H1 (cell line): ENCODE measurements around the gene GCLC. TPM values are rescaled to one million over a fixed set of nuclear protein-coding genes. Genes with fewer than 3 reads are reported as not detected.

Experiments
- CTCF ChIA-PET: fragments of 300-600 bp; sonication (Branson Sonifier 250); formaldehyde crosslinking; loops from one replicate; lab custom pipeline; 2021; ENCODE audit not compliant: partially characterized antibody; lab: Charles Lee
- POLR2A ChIA-PET: fragments of 300-600 bp; sonication (Branson Sonifier 250); formaldehyde crosslinking; loops from one replicate; lab custom pipeline; 2021; ENCODE audit warnings: inconsistent platforms; ENCODE audit not compliant: partially characterized antibody; lab: Charles Lee
- DNase-seq, 2 experiments: peaks; one replicate each; pipeline versions ENCODE4 v3.0.0 to v3.0.0-alpha.2; 2010 to 2022; ENCODE audit warnings: low spot score in 2 of 2, low read depth in 1 of 2, mixed read lengths in 1 of 2
- FAIRE-seq: peaks from 2 replicates; lab custom pipeline; 2011; peaks lifted over from hg19 to GRCh38; lab: Jason Lieb, UNC
- H2AFZ ChIP-seq: 2 replicates; pipeline ENCODE4 v1.8.1; 2012; ENCODE audit warnings: low read length, inconsistent platforms
- H2AK5ac ChIP-seq: 2 replicates; pipeline ENCODE4 v1.6.1; 2013; ENCODE audit warnings: low read depth, low read length
- H2BK120ac ChIP-seq: replicated peaks from 2 replicates; pipeline ENCODE3; 2013; ENCODE audit warnings: low read depth, low read length, inconsistent platforms
- H2BK12ac ChIP-seq: 2 replicates; pipeline ENCODE4 v1.6.1; 2013; ENCODE audit warnings: low read depth, low read length
- H2BK15ac ChIP-seq: 2 replicates; pipeline ENCODE4 v1.6.1; 2013; ENCODE audit warnings: low read length
- H2BK20ac ChIP-seq: 2 replicates; pipeline ENCODE4 v1.6.1; 2013; ENCODE audit warnings: low read length
- H2BK5ac ChIP-seq: 2 replicates; pipeline ENCODE4 v1.6.1; 2013; ENCODE audit warnings: low read depth, low read length
- H3K14ac ChIP-seq: 2 replicates; pipeline ENCODE4 v1.6.1; 2013; ENCODE audit warnings: inconsistent platforms; ENCODE audit not compliant: insufficient read length
- H3K18ac ChIP-seq: 2 replicates; pipeline ENCODE4 v1.6.1; 2013; ENCODE audit warnings: low read length; ENCODE audit errors: extremely low read depth
- H3K23ac ChIP-seq: 2 replicates; pipeline ENCODE4 v1.6.1; 2013; ENCODE audit warnings: inconsistent platforms; ENCODE audit not compliant: insufficient read length
- H3K23me2 ChIP-seq: 2 replicates; pipeline ENCODE4 v1.6.1; 2013; ENCODE audit warnings: low read depth, low read length
- H3K27ac ChIP-seq: 2 replicates; pipeline ENCODE4 v1.6.1; 2011; ENCODE audit warnings: low read depth, low read length, inconsistent platforms
- H3K27me3 ChIP-seq, 4 experiments: replicated peaks in 1 of 4; 1 replicate in 1 of 4; 2 replicates in 3 of 4; pipeline versions ENCODE4 v1.6.1 to v1.8.1; 2011 to 2013; ENCODE audit warnings: low read length in 3 of 4, mild to moderate bottlenecking in 3 of 4, inconsistent platforms in 2 of 4, mixed read lengths in 2 of 4, moderate library complexity in 1 of 4; ENCODE audit not compliant: control insufficient read depth in 3 of 4, insufficient read depth in 3 of 4; ENCODE audit errors: extremely low read depth in 1 of 4
- H3K36me3 ChIP-seq, 4 experiments: 2 replicates each; pipeline versions ENCODE4 v1.6.1 to v1.8.1; 2011 to 2013; ENCODE audit warnings: mild to moderate bottlenecking in 4 of 4, low read length in 3 of 4, moderate library complexity in 2 of 4, control low read depth in 1 of 4, inconsistent platforms in 1 of 4; ENCODE audit not compliant: insufficient read depth in 4 of 4, control insufficient read depth in 2 of 4
- H3K4ac ChIP-seq: replicated peaks from 2 replicates; pipeline ENCODE3; 2013; ENCODE audit warnings: low read length, low read depth, mixed read lengths, inconsistent platforms; ENCODE audit not compliant: insufficient read length
- H3K4me1 ChIP-seq, 4 experiments: replicated peaks in 1 of 4; 1 replicate in 1 of 4; 2 replicates in 3 of 4; pipeline versions ENCODE4 v1.6.1 to v1.8.1; 2011 to 2013; ENCODE audit warnings: low read length in 3 of 4, inconsistent platforms in 2 of 4, mixed read lengths in 1 of 4; ENCODE audit not compliant: insufficient read depth in 4 of 4, control insufficient read depth in 3 of 4
- H3K4me2 ChIP-seq, 2 experiments: 2 replicates each; pipeline versions ENCODE4 v1.6.1 to v1.8.1; 2011 to 2013; ENCODE audit warnings: low read depth in 2 of 2, low read length in 2 of 2, control low read depth in 1 of 2, inconsistent platforms in 1 of 2, mild to moderate bottlenecking in 1 of 2; ENCODE audit not compliant: insufficient read depth in 1 of 2
- H3K4me3 ChIP-seq, 4 experiments: fragments of 200-600, 300-600 bp in 1 of 4; sonication (generic), shearing (Covaris generic), sonication (Bioruptor Twin) in 1 of 4; 2 replicates each; pipeline versions ENCODE4 v1.5.1 to v1.8.1; 2011 to 2016; ENCODE audit warnings: low read length in 4 of 4, low read depth in 3 of 4, control low read depth in 2 of 4, inconsistent platforms in 2 of 4, mild to moderate bottlenecking in 2 of 4, mixed read lengths in 1 of 4, moderate library complexity in 1 of 4; ENCODE audit not compliant: insufficient read depth in 2 of 4; ENCODE audit errors: extremely low read depth in 1 of 4
- H3K56ac ChIP-seq: replicated peaks from 2 replicates; pipeline ENCODE3; 2013; ENCODE audit warnings: low read depth, mild to moderate bottlenecking, mixed read lengths, low read length, inconsistent platforms; ENCODE audit not compliant: insufficient read length
- H3K79me1 ChIP-seq: 2 replicates; pipeline ENCODE4 v1.6.1; 2013; ENCODE audit warnings: low read depth, low read length, control low read depth
- H3K79me2 ChIP-seq, 2 experiments: 2 replicates each; pipeline versions ENCODE4 v1.6.1 to v1.8.1; 2012 to 2013; ENCODE audit warnings: low read length in 2 of 2, mild to moderate bottlenecking in 2 of 2, inconsistent platforms in 1 of 2; ENCODE audit not compliant: insufficient read depth in 2 of 2, control insufficient read depth in 1 of 2
- H3K9ac ChIP-seq, 4 experiments: replicated peaks in 1 of 4; 1 replicate in 1 of 4; 2 replicates in 3 of 4; pipeline versions ENCODE4 v1.6.1 to v1.8.1; 2011 to 2013; ENCODE audit warnings: low read depth in 3 of 4, low read length in 3 of 4, control low read depth in 2 of 4, mild to moderate bottlenecking in 2 of 4, moderate library complexity in 2 of 4, inconsistent platforms in 1 of 4; ENCODE audit errors: extremely low read depth in 1 of 4
- H3K9me3 ChIP-seq, 2 experiments: 2 replicates each; pipeline versions ENCODE4 v1.6.1 to v1.8.1; 2012 to 2013; ENCODE audit warnings: mild to moderate bottlenecking in 2 of 2, moderate library complexity in 2 of 2, control low read depth in 1 of 2, inconsistent platforms in 1 of 2, low read depth in 1 of 2, low read length in 1 of 2, mixed read lengths in 1 of 2; ENCODE audit not compliant: insufficient read depth in 2 of 2
- H4K20me1 ChIP-seq, 2 experiments: replicated peaks in 1 of 2; 2 replicates each; pipeline versions ENCODE3 to v1.8.1; 2011 to 2013; ENCODE audit warnings: inconsistent platforms in 2 of 2, low read length in 2 of 2, mild to moderate bottlenecking in 1 of 2; ENCODE audit not compliant: insufficient read depth in 2 of 2, control insufficient read depth in 1 of 2
- H4K5ac ChIP-seq: 2 replicates; pipeline ENCODE4 v1.6.1; 2013; ENCODE audit warnings: low read length, low read depth, mixed read lengths, inconsistent platforms; ENCODE audit not compliant: insufficient read length
- H4K8ac ChIP-seq: 2 replicates; pipeline ENCODE4 v1.8.0; 2013; ENCODE audit warnings: mild to moderate bottlenecking, moderate library complexity, low read length, inconsistent platforms; ENCODE audit not compliant: insufficient read depth; ENCODE audit errors: extremely low read depth
- H4K91ac ChIP-seq: replicated peaks from 2 replicates; pipeline ENCODE3; 2013; ENCODE audit warnings: low read length, mixed read lengths, inconsistent platforms; ENCODE audit not compliant: insufficient read length
- POLR2A ChIP-seq, 2 experiments: IDR thresholded peaks; 1 replicate in 1 of 2; 2 replicates in 1 of 2; pipeline ENCODE4 v1.6.1; 2011; ENCODE audit warnings: low read depth in 2 of 2, low read length in 2 of 2, mild to moderate bottlenecking in 2 of 2; ENCODE audit errors: control extremely low read depth in 1 of 2
- WGBS, 2 experiments: shearing (Covaris generic) in 1 of 2; methylation state at CpG; one replicate each; pipeline versions ENCODE4 v1.1.6 to v1.1.7; 2013 to 2015; ENCODE audit warnings: low lambda C conversion rate in 2 of 2, mixed read lengths in 2 of 2, inconsistent platforms in 1 of 2, low coverage in 1 of 2, missing lambda C conversion rate in 1 of 2; ENCODE audit not compliant: insufficient replicate concordance in 2 of 2, insufficient coverage in 1 of 2, insufficient read length in 1 of 2; ENCODE audit errors: extremely low coverage in 1 of 2, missing lambda C conversion rate in 1 of 2; 5-methylcytosine and 5-hydroxymethylcytosine counted together
- polyA plus RNA-seq, 7 experiments: library from polyadenylated mRNA; depleted of rRNA in 3 of 7; stranded (reverse) in 5 of 7; unstranded in 2 of 7; fragments of >200 nt in 5 of 7; fragments of 200-250 nt in 2 of 7; gene quantifications; 1 replicate in 5 of 7; 2 replicates in 1 of 7; 4 replicates in 1 of 7; pipeline versions ENCODE4 v1.2.1 to v1.2.3, GENCODE V29; 2011 to 2013; ENCODE audit warnings: missing spikeins in 2 of 7, mixed read lengths in 2 of 7
- total RNA-seq: library from RNA; stranded (reverse); fragmentation: NEBNext Ultra II Directional; extraction: Animal tissue kit (Norgen Biotek cat#: 25700); gene quantifications from 2 replicates; pipeline ENCODE4 v1.2.1, GENCODE V29; 2021

Gene GCLC
- total and polyA plus RNA-seq, 2 of the 8 experiments (the other 6 are each of a cell fraction or from before 2014, with no cell fraction given) = 15.8 to 54.0 TPM

DNA sequence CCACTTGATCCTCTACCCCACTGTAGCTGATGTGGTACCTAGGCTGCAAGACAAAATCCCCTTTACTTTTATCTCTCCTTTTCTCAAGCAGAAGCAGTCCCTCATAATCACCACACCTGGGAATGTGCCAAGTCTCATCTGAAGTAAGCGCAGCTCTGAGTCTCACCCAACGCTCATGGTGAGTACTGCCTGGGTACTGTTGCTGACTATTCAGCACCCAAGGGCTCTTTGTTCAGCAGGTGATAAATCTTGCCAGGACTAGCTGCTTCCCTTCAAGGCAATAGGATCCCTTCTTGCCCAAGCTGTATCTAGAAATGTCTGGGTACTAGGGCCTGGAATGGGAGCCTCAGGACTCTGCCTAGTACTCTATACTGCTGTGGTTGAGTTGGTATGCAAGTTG is 70.9 kb downstream of the GCLC start:
- no peak overlapping the region for H2BK120ac ChIP-seq
- H2BK5ac ChIP-seq = no peak overlapping the region
- no peak overlapping the region for H4K5ac ChIP-seq
- H2AFZ ChIP-seq = no peak overlapping the region
- no peaks in the 10 kb centered on the region for H3K27me3 ChIP-seq
- H4K8ac ChIP-seq = no peak overlapping the region
- H3K9ac ChIP-seq = no peak overlapping the region
- no peak overlapping the region for H4K91ac ChIP-seq
- H3K9me3 ChIP-seq = no peaks in the 10 kb centered on the region
- WGBS, 2 experiments = 86% methylated on average over 2 of the region's 2 CpGs; no CpG with 5 or more reads in 1 of the 2 experiments
- TF ChIP-seq POLR2A (IDR thresholded peaks at IDR 0.05; ENCODE audit: control extremely low read depth in 1 of 2, low read depth in 2 of 2, low read length in 2 of 2) = no peak
- H4K20me1 ChIP-seq = no peaks in the 10 kb centered on the region
- DNase-seq (no peak), FAIRE-seq (no peak)
- no peaks in the 10 kb centered on the region for H3K79me2 ChIP-seq
- no peak overlapping the region for H3K56ac ChIP-seq
- H3K23ac ChIP-seq = no peak overlapping the region
- no peaks in the 10 kb centered on the region for H3K79me1 ChIP-seq
- no peak overlapping the region for H3K18ac ChIP-seq
- H3K4me3 ChIP-seq = no peak overlapping the region
- H3K27ac ChIP-seq = no peak overlapping the region
- CTCF ChIA-PET = interaction anchor here (1.0 to 3.3 kb wide), 5 partner anchors 9 to 302 kb away, joined by 3 to 13 read pairs (median 6); no protein-coding TSS in a partner anchor
- no peak overlapping the region for H2BK20ac ChIP-seq
- H3K4me1 ChIP-seq = no peaks in the 10 kb centered on the region
- no peaks in the 10 kb centered on the region for H3K36me3 ChIP-seq
- no peak overlapping the region for H3K14ac ChIP-seq
- no peak overlapping the region for H3K4ac ChIP-seq
- POLR2A ChIA-PET = no interaction called here
- no peak overlapping the region for H2AK5ac ChIP-seq
- H2BK12ac ChIP-seq = no peak overlapping the region
- H3K4me2 ChIP-seq = no peak overlapping the region
- no peak overlapping the region for H2BK15ac ChIP-seq
- no peaks in the 10 kb centered on the region for H3K23me2 ChIP-seq
